ENCODE measurements around the gene INPP5D. TPM values are rescaled to one million over a fixed set of nuclear protein-coding genes. Genes with fewer than 3 reads are reported as not detected.

INPP5D gene
- total and polyA plus RNA-seq, 4 donors, result 7.6 to 26.1 (median 25.3) TPM

DNA sequence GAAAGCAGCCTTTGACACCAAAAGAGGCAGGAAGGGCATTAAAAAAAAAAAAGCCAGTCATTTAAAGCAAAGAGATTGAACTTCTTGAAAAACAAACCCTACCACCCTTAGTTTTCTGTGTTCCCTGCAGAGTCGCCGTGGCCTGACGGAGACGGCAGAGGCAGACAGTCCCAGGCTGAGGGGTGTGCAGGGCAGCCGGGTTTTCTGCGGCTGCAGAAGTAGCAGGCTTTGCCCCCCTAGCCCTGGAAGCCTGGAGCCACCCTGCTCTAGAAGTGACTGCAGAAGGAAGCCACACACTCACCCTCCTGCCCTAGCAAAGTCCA lies 2.8 kb downstream of the INPP5D start:
- 31 to 61% methylated on average over 6 of the region's 6 CpGs for WGBS, 2 donors
- H3K27ac ChIP-seq (ENCODE audit: low read depth in 1 of 2, low read length in 1 of 2), result peak overlapping the region in 1 of 2 donors; percentile 52
- H3K9ac ChIP-seq (ENCODE audit: insufficient read depth in 1 of 2, low read length in 2 of 2), result no peak overlapping the region
- H3K9me3 ChIP-seq (ENCODE audit: control insufficient read depth in 4 of 4, insufficient read depth in 3 of 4, low read length in 3 of 4), result no peaks in the 10 kb centered on the region
- H3K27me3 ChIP-seq (ENCODE audit: control insufficient read depth in 3 of 3, insufficient read depth in 3 of 3, low read length in 2 of 3), result no peaks in the 10 kb centered on the region
- no peaks in the 10 kb centered on the region for H3K36me3 ChIP-seq (ENCODE audit: control insufficient read depth in 4 of 4, insufficient read depth in 4 of 4, low read length in 4 of 4)
- peaks cover 0 to 29% (median 8%) of the 10 kb centered on the region in 5 donors for H3K4me1 ChIP-seq (ENCODE audit: control insufficient read depth in 5 of 5, insufficient read depth in 5 of 5, low read length in 5 of 5)
- H3K4me3 ChIP-seq, result no peak overlapping the region
- TF ChIP-seq, protein P1, sequence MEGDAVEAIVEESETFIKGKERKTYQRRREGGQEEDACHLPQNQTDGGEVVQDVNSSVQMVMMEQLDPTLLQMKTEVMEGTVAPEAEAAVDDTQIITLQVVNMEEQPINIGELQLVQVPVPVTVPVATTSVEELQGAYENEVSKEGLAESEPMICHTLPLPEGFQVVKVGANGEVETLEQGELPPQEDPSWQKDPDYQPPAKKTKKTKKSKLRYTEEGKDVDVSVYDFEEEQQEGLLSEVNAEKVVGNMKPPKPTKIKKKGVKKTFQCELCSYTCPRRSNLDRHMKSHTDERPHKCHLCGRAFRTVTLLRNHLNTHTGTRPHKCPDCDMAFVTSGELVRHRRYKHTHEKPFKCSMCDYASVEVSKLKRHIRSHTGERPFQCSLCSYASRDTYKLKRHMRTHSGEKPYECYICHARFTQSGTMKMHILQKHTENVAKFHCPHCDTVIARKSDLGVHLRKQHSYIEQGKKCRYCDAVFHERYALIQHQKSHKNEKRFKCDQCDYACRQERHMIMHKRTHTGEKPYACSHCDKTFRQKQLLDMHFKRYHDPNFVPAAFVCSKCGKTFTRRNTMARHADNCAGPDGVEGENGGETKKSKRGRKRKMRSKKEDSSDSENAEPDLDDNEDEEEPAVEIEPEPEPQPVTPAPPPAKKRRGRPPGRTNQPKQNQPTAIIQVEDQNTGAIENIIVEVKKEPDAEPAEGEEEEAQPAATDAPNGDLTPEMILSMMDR (IDR thresholded peaks at IDR 0.05; ENCODE audit: control extremely low read depth, extremely low read depth), result no peak
- ATAC-seq (ENCODE audit: insufficient read depth, low FRiP score) (no peak), DNase-seq (no peak)

DNA sequence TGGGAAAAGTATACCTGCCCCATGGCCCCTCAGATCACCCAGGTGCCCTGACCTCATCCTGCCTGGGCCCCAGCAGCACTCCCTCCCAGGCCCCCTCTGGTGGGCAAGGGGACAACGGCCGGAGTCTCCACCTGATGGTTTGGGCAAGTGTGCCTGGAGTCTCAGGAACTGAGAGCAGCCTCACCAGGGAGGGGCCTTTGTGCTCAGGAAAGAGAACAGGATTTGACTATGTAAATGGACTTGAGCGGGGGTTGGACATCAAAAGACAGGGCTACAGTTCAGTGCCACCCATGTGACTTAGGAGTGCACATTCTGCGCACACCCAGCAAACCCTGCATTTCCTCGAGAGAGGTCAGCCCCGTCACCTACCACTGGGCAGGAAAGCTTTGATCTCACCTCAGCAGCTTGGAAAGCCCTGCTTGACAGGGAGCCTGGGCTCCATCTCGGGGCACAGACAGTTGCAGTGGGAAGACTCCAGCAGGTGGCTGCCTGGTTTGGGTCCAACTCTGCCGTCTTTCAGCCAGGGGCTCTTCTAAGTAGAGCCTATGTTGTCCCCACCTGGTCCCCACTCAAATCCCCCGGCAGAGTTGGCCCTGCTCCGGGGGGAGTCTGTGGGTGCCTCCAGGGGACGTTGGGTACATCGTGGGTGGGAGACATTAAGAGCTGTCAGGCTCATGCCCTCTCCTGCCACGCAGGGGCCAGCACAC lies 3.3 kb downstream of the INPP5D start:
- H3K27ac ChIP-seq (ENCODE audit: low read depth in 1 of 2, low read length in 1 of 2), result peak overlapping the region in 1 of 2 donors; percentile 52
- no peaks in the 10 kb centered on the region for H3K36me3 ChIP-seq (ENCODE audit: control insufficient read depth in 4 of 4, insufficient read depth in 4 of 4, low read length in 4 of 4)
- no peaks in the 10 kb centered on the region for H3K9me3 ChIP-seq (ENCODE audit: control insufficient read depth in 4 of 4, insufficient read depth in 3 of 4, low read length in 3 of 4)
- ATAC-seq (ENCODE audit: insufficient read depth, low FRiP score) (no peak), DNase-seq (peak in 1 of 3 donors; percentile 38)
- TF ChIP-seq, protein P1 (IDR thresholded peaks at IDR 0.05; ENCODE audit: control extremely low read depth, extremely low read depth), result no peak
- no peak overlapping the region for H3K9ac ChIP-seq (ENCODE audit: insufficient read depth in 1 of 2, low read length in 2 of 2)
- H3K27me3 ChIP-seq (ENCODE audit: control insufficient read depth in 3 of 3, insufficient read depth in 3 of 3, low read length in 2 of 3), result no peaks in the 10 kb centered on the region
- H3K4me3 ChIP-seq, result no peak overlapping the region
- peaks cover 0 to 30% (median 8%) of the 10 kb centered on the region in 5 donors for H3K4me1 ChIP-seq (ENCODE audit: control insufficient read depth in 5 of 5, insufficient read depth in 5 of 5, low read length in 5 of 5)
- WGBS, 2 donors, result 36 to 43% methylated on average over 13 of the region's 13 CpGs

DNA sequence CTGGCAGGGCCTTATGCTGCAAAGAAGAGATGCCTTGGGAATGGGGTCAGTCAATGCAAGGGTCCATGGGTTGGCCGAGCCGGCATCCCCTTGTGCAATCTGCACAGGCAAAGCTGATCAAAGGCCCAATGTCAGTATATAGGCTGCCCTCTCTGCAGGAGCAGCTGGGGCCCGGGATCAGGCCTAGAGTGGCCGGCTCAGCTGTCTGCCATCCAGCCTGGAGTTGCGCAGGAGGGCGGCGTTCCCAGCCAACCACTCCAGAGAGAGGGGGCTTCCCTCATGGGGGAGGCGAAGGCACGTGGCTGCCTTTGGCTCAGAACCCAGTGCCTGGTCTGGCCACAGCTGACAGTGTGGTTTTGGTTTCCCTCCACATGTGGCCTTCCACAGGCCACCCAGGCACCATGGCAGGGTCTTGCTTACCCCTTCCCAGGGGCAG lies 3.9 kb downstream of the INPP5D start:
- Histone ChIP-seq H3K4me3 (no peak overlapping the region), H3K4me1 (ENCODE audit: control insufficient read depth in 5 of 5, insufficient read depth in 5 of 5, low read length in 5 of 5) (peaks cover 0 to 30% (median 8%) of the 10 kb centered on the region in 5 donors), H3K36me3 (ENCODE audit: control insufficient read depth in 4 of 4, insufficient read depth in 4 of 4, low read length in 4 of 4) (no peaks in the 10 kb centered on the region), H3K27ac (ENCODE audit: low read depth in 1 of 2, low read length in 1 of 2) (peak overlapping the region in 1 of 2 donors; percentile 26), H3K27me3 (ENCODE audit: control insufficient read depth in 3 of 3, insufficient read depth in 3 of 3, low read length in 2 of 3) (no peaks in the 10 kb centered on the region), H3K9me3 (ENCODE audit: control insufficient read depth in 4 of 4, insufficient read depth in 3 of 4, low read length in 3 of 4) (no peaks in the 10 kb centered on the region), H3K9ac (ENCODE audit: insufficient read depth in 1 of 2, low read length in 2 of 2) (no peak overlapping the region)
- DNase-seq (no peak), ATAC-seq (ENCODE audit: insufficient read depth, low FRiP score) (no peak)
- WGBS, 2 donors, result 30 to 74% methylated on average over 9 of the region's 9 CpGs
- TF ChIP-seq, protein P1 (IDR thresholded peaks at IDR 0.05; ENCODE audit: control extremely low read depth, extremely low read depth), result no peak

Measured in lung (tissue), 12 donors.